Hepatocyte (in vitro differentiated cells): Measurements from ENCODE around the gene SLC44A1. TPM values are rescaled to one million over a fixed set of nuclear protein-coding genes. Genes with fewer than 3 reads are reported as not detected.
A peak's percentile ranks its signal among the peaks of the same experiment; 100 is the strongest.

Source experiments
- DNase-seq: peaks from one replicate; pipeline ENCODE4 v3.0.0-alpha.2; 2016; ENCODE audit warnings: low spot score
- H2AFZ ChIP-seq: fragments of 200-600 bp; sonication (generic); 2 replicates; pipeline ENCODE4 v1.6.0; 2016; ENCODE audit warnings: antibody characterized with exemption, mild to moderate bottlenecking
- H3K27ac ChIP-seq: fragments of 200-600 bp; sonication (generic); 2 replicates; pipeline ENCODE4 v1.5.1; 2016; ENCODE audit warnings: mild to moderate bottlenecking
- H3K27me3 ChIP-seq: fragments of 200-600 bp; sonication (generic); 2 replicates; pipeline ENCODE4 v1.6.1; 2016
- H3K36me3 ChIP-seq: fragments of 200-600 bp; sonication (generic); replicated peaks from 2 replicates; pipeline ENCODE4 v1.5.1; 2016; ENCODE audit warnings: low read depth; ENCODE audit not compliant: insufficient read depth
- H3K4me1 ChIP-seq: fragments of 200-600 bp; sonication (generic); 2 replicates; pipeline ENCODE4 v1.5.1; 2016; ENCODE audit warnings: mild to moderate bottlenecking, moderate library complexity; ENCODE audit not compliant: insufficient read depth
- H3K4me2 ChIP-seq: fragments of 200-600 bp; sonication (generic); 2 replicates; pipeline ENCODE4 v1.6.0; 2016
- H3K4me3 ChIP-seq: fragments of 200-600 bp; sonication (generic); 2 replicates; pipeline ENCODE4 v1.5.1; 2016; ENCODE audit warnings: mild to moderate bottlenecking
- H3K79me2 ChIP-seq: fragments of 200-600 bp; sonication (generic); 2 replicates; pipeline ENCODE4 v1.6.0; 2017; ENCODE audit warnings: mild to moderate bottlenecking
- H3K9me2 ChIP-seq: fragments of 200-600 bp; sonication (generic); replicated peaks from 2 replicates; pipeline ENCODE4 v1.6.0; 2017; ENCODE audit warnings: mild to moderate bottlenecking; ENCODE audit not compliant: insufficient read depth
- H3K9me3 ChIP-seq: fragments of 200-600 bp; sonication (generic); 2 replicates; pipeline ENCODE4 v1.5.1; 2016; ENCODE audit warnings: low read depth, mild to moderate bottlenecking
- H4K20me1 ChIP-seq: fragments of 200-600 bp; sonication (generic); 2 replicates; pipeline ENCODE4 v1.6.0; 2016; ENCODE audit warnings: mild to moderate bottlenecking; ENCODE audit not compliant: insufficient read depth, poor library complexity, severe bottlenecking
- EZH2 ChIP-seq: fragments of 200-600 bp; sonication (generic); IDR thresholded peaks from 2 replicates; pipeline ENCODE4 v1.6.1; 2016; ENCODE audit warnings: antibody characterized with exemption, mild to moderate bottlenecking, borderline replicate concordance
- EZH2phosphoT487 ChIP-seq: fragments of 200-600 bp; sonication (generic); IDR thresholded peaks from one replicate; pipeline ENCODE4 v1.6.1; 2018; ENCODE audit warnings: antibody characterized with exemption, mild to moderate bottlenecking, low read depth, moderate library complexity; ENCODE audit not compliant: unreplicated experiment, severe bottlenecking
- WGBS: methylation state at CpG from one replicate; pipeline ENCODE4 v1.1.6; 2016; ENCODE audit warnings: low lambda C conversion rate; ENCODE audit errors: missing lambda C conversion rate; 5-methylcytosine and 5-hydroxymethylcytosine counted together
- polyA plus RNA-seq: library from polyadenylated mRNA; unstranded; fragments of >200 nt; fragmentation: Nextera tagmentation; extraction: Ambion mirVana; gene quantifications from 2 replicates; pipeline ENCODE4 v1.2.1, GENCODE V29; 2016
- total RNA-seq: library from RNA; depleted of rRNA; stranded (reverse); fragments of >200 nt; gene quantifications from 2 replicates; pipeline ENCODE4 v1.2.3, GENCODE V29; 2014
- TF ChIP-seq, protein P1 (sequence below): fragments of 200-600 bp; sonication (generic); IDR thresholded peaks from 2 replicates; pipeline ENCODE4 v1.5.1; 2016; ENCODE audit warnings: antibody characterized with exemption, mild to moderate bottlenecking; ENCODE audit not compliant: poor library complexity

The SLC44A1 gene
- total and polyA plus RNA-seq, 2 experiments from 2014 or later = 31.3 to 64.9 TPM

DNA sequence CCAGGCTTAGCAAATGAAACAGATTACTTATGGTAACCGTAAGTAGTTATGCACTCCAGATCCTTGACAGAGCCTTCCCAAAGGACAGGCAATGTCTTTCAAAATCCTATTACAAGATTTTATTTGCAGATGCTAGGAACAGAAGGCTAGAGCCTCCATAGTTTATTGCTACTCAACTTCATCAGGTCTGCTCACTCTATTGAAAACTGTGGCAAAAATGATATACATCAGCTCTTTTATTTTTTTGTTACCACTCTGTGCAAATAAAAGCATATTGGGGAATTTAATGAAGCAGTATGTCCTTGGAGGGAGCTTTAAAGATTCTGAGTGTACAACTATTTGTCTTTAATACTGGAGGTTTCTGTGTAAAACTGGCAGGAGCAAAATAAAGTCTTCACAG, 46.5 kb downstream of the SLC44A1 start:
- H3K27ac ChIP-seq = peak overlapping the region; percentile 69

DNA sequence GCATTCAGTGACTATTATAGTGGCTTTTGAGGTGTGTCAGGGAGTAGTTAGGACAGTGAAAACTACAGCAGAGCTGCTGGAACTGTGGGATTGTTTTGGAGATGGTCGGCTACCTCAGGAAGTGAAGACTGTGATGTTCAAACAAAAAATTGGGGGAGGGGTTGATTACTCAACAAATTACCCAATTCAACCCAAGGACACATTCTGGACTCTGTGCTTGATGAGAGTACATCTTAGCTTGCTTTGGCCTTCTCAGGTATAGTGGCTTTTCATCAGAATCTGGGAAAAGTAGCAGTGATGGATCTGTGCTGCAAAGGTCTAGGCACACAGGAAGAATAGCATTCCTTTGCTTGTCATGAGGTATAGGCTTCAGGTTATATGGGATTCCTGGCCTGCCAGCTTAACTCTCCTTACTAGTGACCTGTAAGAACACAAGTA, 47.0 kb downstream of the SLC44A1 start:
- 57% methylated on average over 1 of the region's 1 CpG for WGBS
- H3K79me2 ChIP-seq = peaks cover 84% of the 10 kb centered on the region
- DNase-seq = no peak
- no peaks in the 10 kb centered on the region for H3K27me3 ChIP-seq
- H4K20me1 ChIP-seq = peaks cover 4% of the 10 kb centered on the region
- TF ChIP-seq, protein P1, sequence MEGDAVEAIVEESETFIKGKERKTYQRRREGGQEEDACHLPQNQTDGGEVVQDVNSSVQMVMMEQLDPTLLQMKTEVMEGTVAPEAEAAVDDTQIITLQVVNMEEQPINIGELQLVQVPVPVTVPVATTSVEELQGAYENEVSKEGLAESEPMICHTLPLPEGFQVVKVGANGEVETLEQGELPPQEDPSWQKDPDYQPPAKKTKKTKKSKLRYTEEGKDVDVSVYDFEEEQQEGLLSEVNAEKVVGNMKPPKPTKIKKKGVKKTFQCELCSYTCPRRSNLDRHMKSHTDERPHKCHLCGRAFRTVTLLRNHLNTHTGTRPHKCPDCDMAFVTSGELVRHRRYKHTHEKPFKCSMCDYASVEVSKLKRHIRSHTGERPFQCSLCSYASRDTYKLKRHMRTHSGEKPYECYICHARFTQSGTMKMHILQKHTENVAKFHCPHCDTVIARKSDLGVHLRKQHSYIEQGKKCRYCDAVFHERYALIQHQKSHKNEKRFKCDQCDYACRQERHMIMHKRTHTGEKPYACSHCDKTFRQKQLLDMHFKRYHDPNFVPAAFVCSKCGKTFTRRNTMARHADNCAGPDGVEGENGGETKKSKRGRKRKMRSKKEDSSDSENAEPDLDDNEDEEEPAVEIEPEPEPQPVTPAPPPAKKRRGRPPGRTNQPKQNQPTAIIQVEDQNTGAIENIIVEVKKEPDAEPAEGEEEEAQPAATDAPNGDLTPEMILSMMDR = no peak
- TF ChIP-seq EZH2phosphoT487 = no peak
- no peak for TF ChIP-seq EZH2
- no peaks in the 10 kb centered on the region for H3K36me3 ChIP-seq
- H3K4me3 ChIP-seq = no peak overlapping the region
- H3K9me3 ChIP-seq = no peaks in the 10 kb centered on the region
- no peak overlapping the region for H2AFZ ChIP-seq
- H3K4me1 ChIP-seq = peaks cover 23% of the 10 kb centered on the region
- peak overlapping the region; percentile 69 for H3K27ac ChIP-seq
- no peaks in the 10 kb centered on the region for H3K9me2 ChIP-seq
- peak overlapping the region; percentile 8 for H3K4me2 ChIP-seq

More for the DNA sequence above, 46.5 kb downstream of the SLC44A1 start:
- TF ChIP-seq EZH2 (no peak), EZH2phosphoT487 (no peak)
- TF ChIP-seq, protein P1 = no peak
- peaks cover 86% of the 10 kb centered on the region for H3K79me2 ChIP-seq
- peak overlapping the region; percentile 8 for H3K4me2 ChIP-seq
- DNase-seq = no peak
- peaks cover 4% of the 10 kb centered on the region for H4K20me1 ChIP-seq
- H3K4me3 ChIP-seq = no peak overlapping the region
- no peaks in the 10 kb centered on the region for H3K9me3 ChIP-seq
- no peaks in the 10 kb centered on the region for H3K27me3 ChIP-seq
- no peaks in the 10 kb centered on the region for H3K9me2 ChIP-seq
- H2AFZ ChIP-seq = no peak overlapping the region
- H3K4me1 ChIP-seq = peaks cover 21% of the 10 kb centered on the region
- WGBS = 69% methylated on average over 1 of the region's 1 CpG
- H3K36me3 ChIP-seq = no peaks in the 10 kb centered on the region

DNA sequence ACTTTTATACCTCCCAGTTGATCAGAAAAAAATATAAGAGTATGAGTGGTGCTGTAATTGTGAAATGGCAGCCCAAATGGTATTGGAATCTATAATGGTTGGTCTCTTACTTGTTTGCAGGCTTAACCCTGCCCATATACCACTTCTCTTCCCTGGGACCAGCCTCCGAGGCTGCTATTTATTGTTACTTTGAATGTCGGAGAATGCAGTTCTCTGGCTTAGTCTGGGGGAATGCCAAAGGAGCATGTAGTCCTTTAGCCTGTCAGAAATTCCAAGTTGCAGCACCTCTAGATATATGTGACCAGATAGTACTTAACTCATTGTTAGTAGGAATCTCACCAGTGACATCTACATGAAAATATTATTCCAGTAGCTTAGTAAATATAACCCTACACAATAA, 47.5 kb downstream of the SLC44A1 start:
- Histone ChIP-seq H3K79me2 (peaks cover 83% of the 10 kb centered on the region), H3K27ac (peak overlapping the region; percentile 69), H3K9me3 (no peaks in the 10 kb centered on the region), H2AFZ (no peak overlapping the region), H4K20me1 (peaks cover 4% of the 10 kb centered on the region), H3K27me3 (no peaks in the 10 kb centered on the region), H3K9me2 (no peaks in the 10 kb centered on the region), H3K4me3 (no peak overlapping the region), H3K36me3 (no peaks in the 10 kb centered on the region), H3K4me2 (no peak overlapping the region), H3K4me1 (peaks cover 25% of the 10 kb centered on the region)
- no peak for DNase-seq
- TF ChIP-seq EZH2phosphoT487 = no peak
- no peak for TF ChIP-seq EZH2
- TF ChIP-seq, protein P1 = no peak
- 64% methylated on average over 2 of the region's 2 CpGs for WGBS

DNA sequence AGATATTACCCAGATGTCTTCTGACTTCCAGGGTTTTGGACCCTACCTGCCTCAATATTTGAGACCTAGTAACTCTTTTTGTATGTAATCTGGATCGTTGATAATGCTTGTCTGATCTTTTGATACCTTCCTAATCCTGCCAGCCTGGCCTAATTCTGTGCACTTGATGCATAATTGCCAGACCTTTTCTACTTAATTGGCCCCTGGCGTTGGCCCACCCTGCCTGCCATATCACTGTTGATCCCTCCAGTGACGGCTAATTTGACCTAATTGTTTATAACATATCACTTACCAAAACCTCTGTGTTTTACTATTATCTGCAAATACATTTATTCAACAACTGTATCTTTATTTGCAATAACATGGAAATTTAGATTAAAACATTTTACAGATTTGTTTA, 49.0 kb downstream of the SLC44A1 start:
- Histone ChIP-seq H3K9me2 (no peaks in the 10 kb centered on the region), H3K79me2 (peaks cover 88% of the 10 kb centered on the region), H3K4me3 (no peak overlapping the region), H3K4me2 (no peak overlapping the region), H3K27me3 (no peaks in the 10 kb centered on the region), H3K27ac (no peak overlapping the region), H3K9me3 (no peaks in the 10 kb centered on the region), H4K20me1 (peaks cover 4% of the 10 kb centered on the region), H3K36me3 (no peaks in the 10 kb centered on the region), H3K4me1 (peaks cover 33% of the 10 kb centered on the region), H2AFZ (no peak overlapping the region)
- TF ChIP-seq EZH2phosphoT487 (no peak), EZH2 (no peak)
- TF ChIP-seq, protein P1 = no peak
- WGBS = 78% methylated on average over 3 of the region's 3 CpGs
- DNase-seq = no peak
